H9 (cell line): ENCODE results near the gene USP37. TPM values are rescaled to one million over a fixed set of nuclear protein-coding genes. Genes with fewer than 3 reads are reported as not detected.

Experiments
- DNase-seq: peaks from one replicate; pipeline ENCODE4 v3.0.0-alpha.2; 2017
- H2AFZ ChIP-seq: one replicate; pipeline ENCODE4 v1.6.1; 2013; ENCODE audit warnings: mild to moderate bottlenecking, low read length, control low read depth, moderate library complexity
- H2AK5ac ChIP-seq: 2 replicates; pipeline ENCODE4 v1.6.1; 2013; ENCODE audit warnings: low read length, control low read depth, mixed read lengths; ENCODE audit not compliant: insufficient read length
- H2BK120ac ChIP-seq: one replicate; pipeline ENCODE4 v1.6.1; 2013; ENCODE audit warnings: low read depth, mild to moderate bottlenecking, low read length, control low read depth, inconsistent platforms; ENCODE audit not compliant: poor library complexity, severe bottlenecking
- H2BK12ac ChIP-seq: 2 replicates; pipeline ENCODE4 v1.6.1; 2013; ENCODE audit warnings: low read length, control low read depth, mixed read lengths, low read depth; ENCODE audit not compliant: insufficient read length
- H2BK15ac ChIP-seq: 2 replicates; pipeline ENCODE4 v1.6.1; 2013; ENCODE audit warnings: low read depth, low read length, control low read depth
- H2BK20ac ChIP-seq: one replicate; pipeline ENCODE4 v1.6.1; 2013; ENCODE audit warnings: low read depth, mild to moderate bottlenecking, low read length, control low read depth, inconsistent platforms; ENCODE audit not compliant: poor library complexity, severe bottlenecking
- H2BK5ac ChIP-seq: 2 replicates; pipeline ENCODE4 v1.6.1; 2013; ENCODE audit warnings: low read length, control low read depth, mixed read lengths; ENCODE audit not compliant: insufficient read length
- H3K14ac ChIP-seq: 2 replicates; pipeline ENCODE4 v1.6.1; 2013; ENCODE audit warnings: low read length, control low read depth; ENCODE audit not compliant: insufficient read depth
- H3K18ac ChIP-seq: 2 replicates; pipeline ENCODE4 v1.6.1; 2013; ENCODE audit warnings: low read depth, mild to moderate bottlenecking, mixed read lengths, low read length, control low read depth; ENCODE audit not compliant: insufficient read length
- H3K23ac ChIP-seq: 2 replicates; pipeline ENCODE4 v1.6.1; 2013; ENCODE audit warnings: low read length, control low read depth, mixed read lengths, low read depth; ENCODE audit not compliant: insufficient read length
- H3K23me2 ChIP-seq: 2 replicates; pipeline ENCODE4 v1.6.1; 2013; ENCODE audit warnings: low read depth, mild to moderate bottlenecking, mixed read lengths, low read length, control low read depth; ENCODE audit not compliant: insufficient read length, poor library complexity, severe bottlenecking
- H3K27ac ChIP-seq: 2 replicates; pipeline ENCODE4 v1.5.1; 2013; ENCODE audit warnings: low read length, control low read depth, mixed read lengths, low read depth; ENCODE audit not compliant: insufficient read length
- H3K27me3 ChIP-seq: 2 replicates; pipeline ENCODE4 v1.6.1; 2013; ENCODE audit warnings: low read length, control low read depth, inconsistent platforms; ENCODE audit not compliant: insufficient read depth
- H3K4ac ChIP-seq: 2 replicates; pipeline ENCODE4 v1.6.1; 2013; ENCODE audit warnings: low read depth, mild to moderate bottlenecking, control low read depth, inconsistent platforms, low read length, moderate library complexity
- H3K4me1 ChIP-seq: 2 replicates; pipeline ENCODE4 v1.6.1; 2013; ENCODE audit warnings: low read length, control low read depth, inconsistent platforms; ENCODE audit not compliant: insufficient read depth
- H3K4me2 ChIP-seq: 2 replicates; pipeline ENCODE4 v1.6.1; 2013; ENCODE audit warnings: low read length, control low read depth, mixed read lengths; ENCODE audit not compliant: insufficient read length, insufficient read depth
- H3K56ac ChIP-seq: 2 replicates; pipeline ENCODE4 v1.6.1; 2013; ENCODE audit warnings: low read depth, mild to moderate bottlenecking, mixed read lengths, low read length, control low read depth; ENCODE audit not compliant: insufficient read length
- H3K79me1 ChIP-seq: 2 replicates; pipeline ENCODE4 v1.6.1; 2013; ENCODE audit warnings: low read depth, mild to moderate bottlenecking, moderate library complexity, low read length, control low read depth, inconsistent platforms; ENCODE audit not compliant: insufficient read depth, poor library complexity, severe bottlenecking
- H3K79me2 ChIP-seq: 2 replicates; pipeline ENCODE4 v1.6.1; 2013; ENCODE audit warnings: low read length, control low read depth, inconsistent platforms; ENCODE audit not compliant: insufficient read depth
- H3K9ac ChIP-seq: 2 replicates; pipeline ENCODE4 v1.6.1; 2013; ENCODE audit warnings: low read length, control low read depth, mixed read lengths; ENCODE audit not compliant: insufficient read length; ENCODE audit errors: extremely low read depth
- H3K9me3 ChIP-seq: one replicate; pipeline ENCODE4 v1.6.1; 2013; ENCODE audit warnings: low read depth, low read length, inconsistent platforms; ENCODE audit not compliant: control insufficient read depth
- H3T11ph ChIP-seq: one replicate; pipeline ENCODE4 v1.6.1; 2013; ENCODE audit warnings: mild to moderate bottlenecking, low read length, control low read depth, inconsistent platforms
- H4K20me1 ChIP-seq: one replicate; pipeline ENCODE4 v1.6.1; 2013; ENCODE audit not compliant: control insufficient read depth, insufficient read length, insufficient read depth
- H4K5ac ChIP-seq: 2 replicates; pipeline ENCODE4 v1.6.1; 2013; ENCODE audit warnings: low read depth, mild to moderate bottlenecking, mixed read lengths, low read length, control low read depth; ENCODE audit not compliant: insufficient read length
- H4K8ac ChIP-seq: replicated peaks from 2 replicates; pipeline ENCODE4 v1.6.1; 2013; ENCODE audit warnings: low read length, control low read depth, mixed read lengths, low read depth; ENCODE audit not compliant: insufficient read length
- H4K91ac ChIP-seq: 2 replicates; pipeline ENCODE4 v1.6.1; 2013; ENCODE audit warnings: low read depth, mild to moderate bottlenecking, moderate library complexity, mixed read lengths, low read length, control low read depth; ENCODE audit not compliant: insufficient read length
- H3K27ac Mint-ChIP-seq, 3 experiments: 2 replicates in 2 of 3; 3 replicates in 1 of 3; pipeline ENCODE4 v1.8.0; 2020 to 2021; ENCODE audit warnings: mixed read lengths in 3 of 3, mild to moderate bottlenecking in 1 of 3, moderate library complexity in 1 of 3
- H3K27me3 Mint-ChIP-seq: 2 replicates; pipeline ENCODE4 v1.8.0; 2021; ENCODE audit warnings: low read depth, mild to moderate bottlenecking, moderate library complexity, mixed read lengths
- H3K36me3 Mint-ChIP-seq, 3 experiments: 2 replicates in 2 of 3; 3 replicates in 1 of 3; pipeline ENCODE4 v1.8.0; 2020 to 2021; ENCODE audit warnings: low read depth in 3 of 3, mixed read lengths in 3 of 3; ENCODE audit not compliant: insufficient read depth in 1 of 3
- H3K4me1 Mint-ChIP-seq, 2 experiments: 2 replicates each; pipeline ENCODE4 v1.8.0; 2020; ENCODE audit warnings: mixed read lengths in 2 of 2
- H3K4me3 Mint-ChIP-seq, 2 experiments: 2 replicates in 1 of 2; 3 replicates in 1 of 2; pipeline ENCODE4 v1.8.0; 2020 to 2021; ENCODE audit warnings: mild to moderate bottlenecking in 2 of 2, mixed read lengths in 2 of 2, moderate library complexity in 1 of 2
- H3K9me3 Mint-ChIP-seq, 2 experiments: 2 replicates in 1 of 2; 3 replicates in 1 of 2; pipeline ENCODE4 v1.8.0; 2020; ENCODE audit warnings: mild to moderate bottlenecking in 2 of 2, mixed read lengths in 2 of 2, moderate library complexity in 1 of 2
- CTCF ChIP-seq: fragments of 200-600 bp; sonication (generic); conservative IDR thresholded peaks from 3 replicates; pipeline ENCODE4 v1.8.0; 2021; ENCODE audit warnings: antibody characterized with exemption, mild to moderate bottlenecking
- WGBS: extraction: QIAGEN DNeasy Blood & Tissue Kit; methylation state at CpG from one replicate; pipeline ENCODE4 v1.1.7; 2013; ENCODE audit warnings: missing lambda C conversion rate, low lambda C conversion rate, mixed read lengths; ENCODE audit not compliant: insufficient read length; ENCODE audit errors: extremely low coverage; 5-methylcytosine and 5-hydroxymethylcytosine counted together
- total RNA-seq: library from RNA; stranded (reverse); gene quantifications from 2 replicates; pipeline ENCODE4 v1.2.1, GENCODE V29; 2021

The USP37 gene
- total RNA-seq, 1 experiment from 2014 or later: 34.9 TPM

- H3K9me3 Mint-ChIP-seq: no peaks in the 10 kb centered on the region
- H3K27ac Mint-ChIP-seq: no peak overlapping the region
- H4K5ac ChIP-seq: no peak overlapping the region
- WGBS: no CpG with 5 or more reads among the region's 2 CpGs
- TF ChIP-seq CTCF: no peak
- no peaks in the 10 kb centered on the region for H4K20me1 ChIP-seq
- H3K14ac ChIP-seq: no peak overlapping the region
- H3K9ac ChIP-seq: no peak overlapping the region
- no peak overlapping the region for H3K4me2 ChIP-seq
- no peak overlapping the region for H2BK12ac ChIP-seq
- H2BK5ac ChIP-seq: no peak overlapping the region
- no peaks in the 10 kb centered on the region for H3K79me1 ChIP-seq
- H3K4me3 Mint-ChIP-seq: no peak overlapping the region
- H3K23me2 ChIP-seq: no peaks in the 10 kb centered on the region
- H4K91ac ChIP-seq: no peak overlapping the region
- no peaks in the 10 kb centered on the region for H3K79me2 ChIP-seq
- H3K9me3 ChIP-seq: no peaks in the 10 kb centered on the region
- no peak for DNase-seq
- no peak overlapping the region for H2AFZ ChIP-seq
- no peak overlapping the region for H3T11ph ChIP-seq
- no peak overlapping the region for H2BK20ac ChIP-seq
- H3K56ac ChIP-seq: no peak overlapping the region
- H4K8ac ChIP-seq: no peak overlapping the region
- no peaks in the 10 kb centered on the region for H3K27me3 Mint-ChIP-seq
- no peaks in the 10 kb centered on the region for H3K4me1 ChIP-seq
- no peak overlapping the region for H3K23ac ChIP-seq
- H2BK120ac ChIP-seq: no peak overlapping the region
- no peak overlapping the region for H3K4ac ChIP-seq
- no peaks in the 10 kb centered on the region for H3K4me1 Mint-ChIP-seq
- no peak overlapping the region for H3K27ac ChIP-seq
- H3K18ac ChIP-seq: no peak overlapping the region
- no peak overlapping the region for H2BK15ac ChIP-seq
- no peaks in the 10 kb centered on the region for H3K27me3 ChIP-seq
- H3K36me3 Mint-ChIP-seq: peaks cover 7 to 47% (median 45%) of the 10 kb centered on the region in 3 experiments; a peak in 6 of 7 replicates
- H2AK5ac ChIP-seq: no peak overlapping the region
Observed at GRCh38 chr2:218471036-218471435, 97.1 kb downstream of the USP37 start.
